ENCODE results near the gene CWF19L2.
A peak's percentile ranks its signal among the peaks of the same experiment; 100 is the strongest.
"Not testable (repeated sequence)": the region's sequence is repeated elsewhere in the genome, so short reads cannot be mapped to it uniquely, and the experiment has no call there.

Gene CWF19L2

DNA sequence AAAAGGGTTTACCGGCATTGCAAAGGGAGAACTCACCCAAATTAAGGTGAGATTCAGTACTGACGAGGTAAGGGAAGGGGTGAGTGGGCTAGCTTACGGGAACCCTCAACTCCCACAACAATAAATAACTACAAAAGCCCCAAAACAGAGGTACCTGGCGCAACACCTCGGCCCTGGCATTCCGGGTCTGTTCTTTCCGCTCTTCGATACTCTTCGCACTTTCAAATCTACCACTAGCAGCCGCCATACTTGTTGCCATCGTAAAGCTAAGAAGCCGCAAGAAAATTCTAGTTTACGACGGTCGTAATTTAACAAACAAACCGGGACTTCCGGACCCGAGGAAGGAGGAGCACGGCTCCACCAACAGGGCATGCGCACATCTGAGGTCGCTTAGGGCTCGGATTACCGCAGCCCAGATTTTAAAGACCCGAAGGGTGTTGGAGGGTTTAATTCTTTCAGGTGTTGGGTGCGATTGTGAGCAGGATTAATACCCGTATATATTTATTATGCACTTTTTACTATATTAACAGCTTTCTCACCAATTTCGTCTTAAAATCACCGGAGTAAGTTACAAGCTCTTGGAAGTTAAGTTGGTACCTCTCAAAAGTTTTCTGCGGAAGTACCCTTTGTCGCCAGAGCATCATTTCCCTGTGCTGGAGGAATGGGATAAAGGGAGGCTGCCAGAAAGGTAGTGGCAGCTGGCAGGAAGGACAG is at the start of gene CWF19L2:
Gene CWF19L2, minus strand, starts transcription at position 268 of the 714 bp plus-strand sequence. Its CDS starts 9 bp downstream, at position 259.
- peak; percentile 95 for DNase-seq

DNA sequence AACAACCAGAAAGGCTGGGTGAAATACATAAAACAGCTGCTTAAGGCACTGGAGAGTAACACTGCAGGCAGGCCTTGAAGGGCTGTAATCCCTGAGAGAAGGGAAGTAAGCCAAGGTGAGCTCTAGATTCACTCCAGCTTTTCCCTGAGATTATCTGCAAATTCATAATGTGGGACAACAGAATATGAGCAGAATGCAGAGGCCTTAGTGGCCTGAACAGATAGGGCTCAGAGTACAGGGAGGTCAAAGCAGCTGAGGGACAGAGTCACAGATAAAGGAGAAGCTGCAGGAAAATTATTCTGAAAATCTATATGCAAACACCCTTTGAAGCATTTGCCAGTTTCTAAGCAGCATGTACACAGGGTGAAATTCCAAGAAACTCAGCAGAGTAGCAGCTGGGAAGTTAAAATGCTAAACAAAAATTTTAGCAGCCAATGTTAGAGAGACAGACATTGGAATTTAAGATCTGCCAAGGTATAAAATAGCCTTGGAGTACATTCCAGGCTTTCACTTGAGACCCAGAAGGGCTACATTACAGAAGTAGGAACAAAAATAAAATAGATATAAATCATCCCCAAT is 48.1 kb upstream of the CWF19L2 start:
- DNase-seq: no peak

DNA sequence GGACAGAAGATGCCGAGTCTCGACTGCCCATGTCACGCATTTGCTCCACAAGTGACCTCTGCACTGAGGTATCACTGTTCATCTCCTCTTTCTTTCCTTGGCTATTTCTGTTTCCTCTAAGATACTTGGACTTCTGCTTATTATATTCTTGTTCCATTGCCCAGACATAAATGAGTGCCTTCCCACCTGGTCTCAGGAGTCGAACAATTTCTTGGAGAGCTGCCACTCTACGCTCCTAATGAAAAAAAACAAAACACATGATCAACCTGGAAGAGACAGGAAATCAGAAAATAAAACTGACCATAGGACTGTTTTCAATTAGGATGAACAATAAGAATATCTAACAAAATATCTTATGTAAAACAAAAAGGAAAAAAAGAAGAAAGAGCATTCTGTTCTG is 47.4 kb upstream of the CWF19L2 start:
- DNase-seq: no peak

DNA sequence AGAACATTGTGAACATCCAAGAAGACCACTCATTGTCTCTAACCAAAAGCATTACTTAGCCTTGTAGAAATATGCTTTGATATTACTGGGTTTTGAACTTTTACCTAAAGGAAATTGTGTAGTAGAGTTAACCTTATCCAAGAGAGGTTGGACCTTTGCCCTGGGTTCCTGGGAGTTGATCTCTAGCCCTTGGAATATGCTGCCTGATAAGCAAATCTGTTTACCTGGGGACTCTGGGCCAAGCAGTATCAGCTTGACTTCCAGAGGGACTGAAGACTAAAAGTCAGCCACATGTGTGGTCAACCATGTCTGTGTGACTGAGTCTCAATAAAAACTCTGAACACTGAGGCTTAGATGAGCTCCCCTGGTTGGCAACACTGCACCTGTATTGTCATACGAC is 44.1 kb upstream of the CWF19L2 start:
- DNase-seq: no peak

DNA sequence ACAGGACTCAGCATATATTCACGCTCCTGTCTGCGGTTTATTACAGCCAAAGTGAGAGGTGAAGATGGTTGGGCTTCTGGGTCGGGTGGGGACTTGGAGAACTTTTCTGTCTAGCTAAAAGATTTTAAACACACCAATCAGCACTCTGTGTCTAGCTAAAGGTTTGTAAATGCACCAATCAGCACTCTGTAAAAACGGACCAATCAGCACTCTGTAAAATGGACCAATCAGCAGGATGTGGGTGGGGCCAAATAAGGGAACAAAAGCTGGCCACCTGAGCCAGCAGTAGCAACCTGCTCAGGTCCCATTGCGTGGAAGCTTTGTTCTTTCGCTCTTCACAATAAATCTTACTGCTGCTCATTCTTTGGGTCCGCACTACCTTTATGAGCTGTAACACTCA is 39.7 kb upstream of the CWF19L2 start:
- not testable (repeated sequence) for DNase-seq

DNA sequence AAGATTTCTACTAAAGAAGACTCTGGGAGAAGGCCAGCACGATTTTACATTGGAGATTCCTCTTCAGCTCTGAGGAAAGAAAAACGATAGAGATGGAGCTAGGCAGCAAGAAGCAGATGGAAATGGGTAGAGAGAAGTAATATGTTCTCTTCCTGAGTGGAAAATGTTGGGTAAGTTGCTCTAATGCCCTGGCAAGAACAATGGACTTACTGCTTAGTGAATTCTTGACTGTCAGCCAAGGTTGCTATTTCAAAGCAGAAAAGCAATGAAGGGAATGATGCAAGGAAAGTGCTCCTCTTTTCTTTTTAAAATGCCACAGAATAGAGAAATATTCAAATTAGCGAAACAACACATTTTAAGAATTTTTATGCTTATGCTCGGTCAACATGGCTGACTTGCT is 38.4 kb upstream of the CWF19L2 start:
- peak; percentile 54 for DNase-seq

DNA sequence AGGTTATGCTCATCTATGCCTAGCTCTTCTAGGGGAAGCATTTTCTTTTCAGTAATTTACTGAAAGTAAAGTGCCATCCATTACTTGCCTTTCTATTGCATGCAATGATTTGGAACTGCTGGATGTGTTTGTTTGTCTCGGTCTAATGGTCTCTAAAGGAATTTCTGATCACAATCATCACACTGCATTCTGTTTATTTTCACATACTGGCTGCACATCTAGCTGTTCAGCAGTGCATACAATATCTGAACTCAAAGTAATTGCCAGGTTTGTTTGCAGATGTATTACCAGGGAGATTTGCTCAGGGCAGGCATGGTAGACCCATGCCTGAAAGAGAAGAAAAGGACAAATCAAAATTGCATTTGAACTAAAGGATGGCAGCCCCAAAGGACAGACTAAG is 36.4 kb upstream of the CWF19L2 start:
- DNase-seq: no peak

DNA sequence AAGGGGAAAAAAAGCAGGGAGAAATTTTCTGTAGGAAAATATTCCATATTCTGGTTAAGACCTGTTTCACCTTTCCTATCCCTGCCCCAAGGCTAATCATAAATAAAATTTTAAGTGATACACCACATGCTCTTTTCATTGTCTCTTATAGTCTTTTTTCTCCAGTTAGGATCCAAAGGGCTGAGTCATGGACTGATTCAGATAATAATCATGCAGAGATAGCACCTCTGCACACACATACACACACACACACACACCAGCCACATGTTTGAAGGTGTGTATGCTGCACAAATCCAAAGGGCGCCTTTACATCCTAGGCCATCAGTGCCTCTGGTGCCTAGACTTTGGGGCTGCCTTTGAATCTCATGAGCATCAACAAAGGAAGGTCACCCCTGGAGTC is 35.5 kb upstream of the CWF19L2 start:
- peak; percentile 69 for DNase-seq

DNA sequence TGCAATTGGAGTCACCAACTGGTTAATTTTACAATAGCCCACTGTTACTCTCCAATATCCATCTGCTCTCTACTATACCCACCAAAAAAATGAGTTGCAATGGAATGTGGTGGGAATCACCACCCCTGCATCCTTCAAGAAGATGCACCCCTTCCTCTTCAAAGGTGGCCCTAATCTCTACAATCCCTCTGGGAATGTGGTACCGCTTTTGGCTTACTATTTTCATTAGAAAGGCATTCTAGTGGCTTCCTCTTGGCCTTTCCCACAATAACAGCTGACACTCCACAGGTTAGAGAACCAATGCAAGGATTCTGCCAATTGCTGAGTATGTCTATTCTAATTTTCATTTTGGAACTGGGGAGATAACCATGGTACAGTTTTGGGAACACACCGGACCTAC is 33.2 kb upstream of the CWF19L2 start:
- DNase-seq: no peak

DNA sequence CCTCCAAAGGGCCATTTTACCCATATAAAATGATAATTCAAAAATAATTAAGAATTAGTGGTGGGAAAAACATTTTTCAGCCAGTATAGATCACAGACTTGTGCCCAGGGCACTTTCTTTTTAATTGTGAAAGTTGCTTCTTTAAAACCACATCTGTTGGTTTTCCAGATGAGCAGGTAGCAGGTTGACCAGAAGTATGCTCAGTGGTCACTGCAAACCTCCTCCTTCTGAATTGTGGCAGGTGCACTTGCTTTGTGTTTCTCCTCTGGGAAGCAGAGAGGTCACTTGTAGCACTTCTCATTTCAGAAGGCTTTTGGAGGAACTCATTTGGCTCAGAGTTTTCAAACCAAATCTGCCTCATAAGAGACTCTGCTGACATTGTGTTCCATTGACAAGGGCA is 24.6 kb upstream of the CWF19L2 start:
- DNase-seq: no peak

DNA sequence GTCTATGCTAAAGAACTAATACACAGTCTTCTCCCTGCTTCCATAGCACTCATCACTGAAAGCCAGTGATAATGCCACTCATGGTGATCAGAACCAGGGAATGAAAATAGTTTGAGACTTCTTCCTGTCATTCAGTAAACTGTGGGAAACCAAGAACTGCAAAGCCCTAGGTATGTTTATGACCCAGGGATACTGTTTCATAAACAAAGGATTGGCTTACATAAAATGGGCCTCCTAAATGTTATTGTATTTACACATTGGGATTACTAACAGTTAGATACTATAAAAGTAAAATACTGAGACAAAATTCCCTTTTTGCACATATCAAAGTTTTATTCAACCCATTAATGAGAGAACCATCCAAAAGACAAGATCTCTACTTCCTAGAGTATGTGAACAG is 21.3 kb upstream of the CWF19L2 start:
- no peak for DNase-seq

DNA sequence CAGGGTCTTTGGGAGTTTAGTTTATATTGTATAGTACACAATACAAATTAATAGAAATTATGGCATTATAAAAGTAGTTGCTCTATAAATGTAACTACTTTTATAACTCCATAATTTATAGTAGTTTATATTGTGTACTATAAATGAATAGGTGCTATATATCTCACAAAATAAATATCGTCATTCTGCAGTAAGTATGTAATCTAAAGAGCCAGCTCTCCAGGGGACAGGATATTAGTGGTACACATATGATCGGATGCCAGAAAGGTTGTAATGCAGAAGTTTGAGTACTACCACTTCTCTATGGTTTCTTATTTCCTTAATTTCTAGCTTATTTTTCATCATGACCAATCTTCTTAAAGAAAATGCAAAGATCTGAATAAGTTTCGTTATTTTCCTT is 20.2 kb upstream of the CWF19L2 start:
- no peak for DNase-seq

DNA sequence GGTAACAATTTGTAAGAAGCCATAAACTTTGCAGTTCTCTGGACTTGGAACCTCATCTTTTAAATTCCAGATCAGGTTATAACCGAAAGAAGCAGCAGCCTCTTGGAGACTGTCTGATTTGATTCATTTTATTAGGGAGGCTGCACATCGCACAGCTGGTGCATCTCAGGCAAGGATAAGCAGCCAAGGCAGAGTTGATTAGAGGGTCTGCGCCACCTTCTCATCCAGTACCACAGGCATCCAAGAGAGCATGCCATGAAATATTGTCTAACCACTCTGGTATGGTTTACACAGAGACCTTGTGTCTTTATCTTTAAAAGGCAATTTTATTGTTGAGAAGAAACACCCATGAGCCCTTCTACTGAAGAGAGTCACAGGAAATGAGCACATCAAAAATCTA is 16.2 kb upstream of the CWF19L2 start:
- DNase-seq: no peak

DNA sequence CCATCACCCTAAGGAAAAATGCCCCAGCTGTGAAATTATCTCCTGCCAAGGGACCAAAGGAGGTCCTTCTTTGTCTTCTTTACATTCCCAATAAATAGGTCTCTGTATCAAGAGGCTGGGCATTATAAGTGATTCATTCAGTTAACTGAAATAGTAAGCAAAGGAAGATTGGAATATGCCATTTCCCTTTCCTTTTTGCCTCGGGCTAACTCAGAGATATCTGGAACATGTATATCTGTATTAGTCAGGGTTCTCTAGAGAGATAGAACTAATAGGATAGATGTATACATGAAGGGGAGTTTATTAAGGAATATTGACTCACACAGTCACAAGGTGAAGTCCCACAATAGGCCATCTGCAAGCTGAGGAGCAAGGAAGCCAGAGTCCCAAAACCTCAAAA is 15.3 kb upstream of the CWF19L2 start:
- no peak for DNase-seq

DNA sequence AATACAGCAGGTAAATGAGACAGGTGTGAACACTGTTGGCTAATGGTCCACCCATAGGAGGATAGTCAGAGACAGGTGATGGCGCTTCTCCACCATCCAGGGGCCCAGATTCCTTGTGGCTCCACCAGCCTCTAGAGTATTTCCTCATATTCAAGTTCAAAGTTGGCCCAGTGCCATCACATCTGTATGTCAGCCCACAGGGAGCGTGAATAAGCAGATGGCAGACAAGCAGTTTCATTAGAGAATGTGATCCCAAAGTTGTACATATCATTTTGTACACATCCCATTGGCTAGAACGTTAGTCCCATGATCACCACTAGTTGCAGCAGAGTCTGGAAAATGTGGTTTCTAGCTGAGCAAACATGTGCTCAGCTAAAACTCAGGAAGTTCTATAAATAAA is 11.0 kb upstream of the CWF19L2 start:
- peak; percentile 38 for DNase-seq

DNA sequence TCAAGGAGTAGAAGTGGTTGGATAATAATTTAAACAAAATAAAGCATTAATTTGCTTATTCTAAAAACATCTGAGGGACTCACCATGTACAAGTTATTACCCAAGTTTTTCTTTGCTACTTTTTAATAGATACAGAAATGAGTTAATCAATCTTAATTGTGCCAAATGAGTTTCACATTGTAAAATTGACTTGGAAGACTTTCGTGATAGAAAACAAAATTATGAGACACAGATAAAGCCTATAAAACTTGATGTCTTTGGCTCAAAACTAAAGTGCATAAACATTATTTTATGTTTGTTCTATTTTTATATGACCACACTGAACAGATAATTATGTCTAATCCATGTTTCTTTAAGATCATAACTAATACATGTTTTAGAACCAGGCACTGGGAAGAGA is 10.1 kb upstream of the CWF19L2 start:
- no peak for DNase-seq

DNA sequence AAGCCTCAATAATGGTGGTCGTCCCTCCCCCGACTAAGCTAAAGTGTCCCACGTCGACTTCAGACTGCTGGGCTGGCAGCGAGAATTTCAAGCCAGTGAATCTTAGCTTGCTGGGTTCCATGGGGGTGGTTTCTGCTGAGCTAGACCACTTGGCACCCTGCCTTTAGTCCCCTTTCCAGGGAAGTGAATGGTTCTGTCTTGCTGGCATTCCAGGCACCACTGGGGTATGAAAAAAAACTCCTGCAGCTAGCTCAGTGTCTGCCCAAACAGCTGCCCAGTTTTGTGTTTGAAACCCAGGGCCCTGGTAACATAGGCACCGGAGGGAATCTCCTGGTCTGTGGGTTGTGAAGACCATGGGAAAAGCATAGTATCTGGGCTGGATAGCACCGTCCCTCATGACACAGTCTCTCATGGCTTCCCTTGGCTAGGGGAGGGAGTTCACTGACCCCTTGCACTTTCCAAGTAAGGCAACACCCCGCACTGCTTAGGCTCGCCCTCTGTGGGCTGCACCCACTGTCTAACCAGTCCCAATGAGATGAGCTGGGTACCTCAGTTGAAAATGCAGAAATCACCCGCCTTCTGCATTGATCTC is 8.7 kb upstream of the CWF19L2 start:
- DNase-seq: not testable (repeated sequence)

DNA sequence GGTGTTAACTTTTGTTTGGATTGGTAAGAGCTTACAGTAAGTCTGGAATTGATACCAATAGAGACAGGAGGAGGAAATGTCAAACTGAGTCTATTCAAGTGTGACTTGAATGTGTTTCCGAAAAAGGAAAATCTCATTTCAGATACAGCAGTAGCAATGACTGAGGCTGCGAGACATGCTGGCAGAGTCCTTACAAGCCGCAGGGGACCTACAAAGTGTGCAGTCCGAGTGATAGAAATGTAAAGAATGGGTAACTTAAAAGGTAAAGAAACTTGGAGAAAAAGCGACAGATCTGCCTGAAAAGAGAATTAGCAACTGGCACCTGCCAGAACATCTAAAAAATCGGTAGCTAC is 444 bp downstream of the CWF19L2 start:
- DNase-seq: no peak

DNA sequence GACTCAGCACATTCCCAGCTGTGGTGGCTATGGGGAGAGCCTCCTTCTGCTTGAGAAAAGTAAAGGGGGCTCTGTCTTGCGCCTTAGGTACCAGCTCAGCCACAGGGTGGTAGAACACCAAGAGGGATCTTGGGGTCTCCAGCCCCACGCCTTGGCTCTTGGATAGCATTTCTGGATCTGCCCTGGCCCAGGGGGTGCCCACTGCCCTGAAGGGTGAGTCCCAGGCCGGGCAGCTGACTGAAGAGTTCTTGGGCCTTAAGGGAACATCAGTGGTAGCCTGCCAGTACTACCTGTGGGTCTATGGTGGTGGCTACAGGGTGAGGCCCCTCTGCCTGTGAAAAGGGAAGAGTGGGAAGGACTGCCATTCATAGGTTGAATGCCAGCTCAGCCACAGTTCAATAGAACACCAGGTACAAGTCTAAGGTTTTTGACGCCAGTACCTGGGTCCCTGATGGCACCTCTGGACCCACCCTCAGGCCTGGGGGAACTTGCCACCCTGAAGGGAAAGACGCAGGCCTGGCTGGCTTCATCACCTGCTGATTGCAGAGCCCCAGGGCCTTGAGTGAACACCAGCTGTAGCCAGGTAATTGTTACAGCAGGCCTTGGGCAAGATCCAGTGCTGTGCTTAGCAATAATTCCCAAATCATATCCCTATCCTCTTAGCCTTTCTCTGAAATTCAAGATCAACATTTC is 3.9 kb downstream of the CWF19L2 start:
- no peak for DNase-seq

DNA sequence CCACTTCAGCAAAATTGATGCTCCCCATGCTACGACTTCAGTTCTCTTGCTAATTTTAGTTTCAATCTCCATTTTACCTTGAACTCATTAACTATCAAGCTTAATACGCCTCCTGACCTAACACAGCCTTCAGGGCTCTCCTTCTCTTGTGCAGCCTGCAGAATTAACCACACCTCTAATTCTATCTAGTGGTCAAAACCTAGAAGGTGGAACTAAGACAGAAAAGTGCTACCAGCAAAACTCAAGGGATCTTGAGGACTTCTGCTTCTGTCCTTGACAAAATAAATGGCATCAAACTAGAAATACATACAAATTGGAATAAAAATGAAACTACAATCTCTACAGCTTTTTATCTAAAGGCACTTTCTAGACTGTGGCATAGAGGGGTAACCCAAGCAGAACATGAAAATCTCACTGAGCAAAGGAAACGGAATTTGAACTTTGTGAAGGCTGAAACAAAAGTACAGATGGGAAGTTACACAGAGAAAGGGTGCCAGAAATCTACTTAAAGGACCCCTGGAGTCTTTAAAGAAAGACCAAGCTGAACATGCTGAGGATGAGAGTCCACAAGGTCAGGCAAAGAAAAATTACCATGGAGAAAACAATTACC is 10.7 kb downstream of the CWF19L2 start:
- DNase-seq: no peak

DNA sequence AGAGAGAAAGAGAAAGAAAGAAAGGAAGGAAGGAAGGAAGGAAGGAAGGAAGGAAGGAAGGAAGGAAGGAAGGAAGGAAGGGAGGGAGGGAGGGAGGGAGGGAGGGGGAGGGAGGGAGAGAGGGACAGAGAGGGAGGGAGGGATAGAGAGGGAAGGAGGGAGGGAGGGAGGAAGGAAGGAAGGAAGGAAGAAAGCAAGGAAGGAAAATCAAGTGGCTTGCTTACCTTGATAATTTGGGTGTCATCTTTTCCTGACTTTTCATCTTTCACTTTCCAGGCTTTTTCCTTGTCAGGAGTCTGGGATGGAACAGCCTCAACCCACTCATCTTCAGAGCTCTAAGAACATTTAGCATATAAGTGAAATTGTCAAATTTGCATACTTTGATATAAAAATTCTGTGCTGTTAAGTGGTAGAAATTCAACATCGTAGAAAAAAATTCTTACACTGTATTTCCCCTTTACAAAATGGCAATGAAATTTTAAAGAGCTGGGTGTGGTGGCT is 14.9 kb downstream of the CWF19L2 start:
- no peak for DNase-seq

DNA sequence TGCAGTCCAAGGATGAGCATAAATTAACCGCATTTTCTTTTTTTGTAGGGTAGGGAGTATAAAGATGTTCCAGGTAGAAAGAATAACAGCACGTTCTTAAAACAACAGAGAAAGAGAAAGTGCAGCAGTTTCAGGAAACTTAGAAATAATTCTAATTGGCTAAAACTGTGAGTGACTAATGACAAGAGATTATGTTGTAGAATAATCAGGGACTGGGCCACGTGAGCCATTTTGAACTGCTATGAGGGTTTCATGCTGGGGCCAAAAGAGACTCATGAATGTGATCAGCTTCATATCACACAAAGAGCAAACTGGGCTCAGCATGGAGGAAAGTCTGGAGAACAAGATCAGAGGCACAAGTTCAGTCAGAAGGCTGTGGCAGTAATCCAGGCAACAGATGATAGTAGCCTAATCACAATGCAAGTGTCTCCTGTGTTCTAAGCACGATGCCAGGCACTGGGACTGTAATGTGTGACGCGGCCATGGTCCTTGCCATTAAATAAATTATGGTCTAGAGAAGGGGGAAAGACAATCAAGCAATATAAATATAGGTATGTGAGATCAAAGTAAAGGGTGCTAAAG is 17.9 kb downstream of the CWF19L2 start:
- DNase-seq: no peak

DNA sequence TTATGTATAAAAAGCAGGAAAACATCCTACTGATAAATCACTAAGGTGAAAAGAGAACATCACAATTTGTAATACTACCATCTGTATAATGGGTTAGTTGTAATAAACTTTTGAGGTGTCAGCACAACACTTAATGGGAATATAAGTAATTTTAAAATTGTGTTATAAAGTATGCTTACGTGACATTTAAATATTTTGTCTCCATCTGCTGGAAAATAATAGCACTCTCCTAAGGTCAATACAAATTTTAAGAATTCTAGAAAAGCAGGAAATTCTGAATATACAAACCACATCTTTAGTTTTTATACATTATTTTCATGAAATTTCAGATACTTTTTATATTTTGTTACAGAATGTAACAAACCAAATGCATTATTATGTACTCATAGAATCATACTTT is 19.5 kb downstream of the CWF19L2 start:
- DNase-seq: no peak
